ENCODE results near the gene NET1.

NET1 gene

GRCh38 chr10:5500910-5501309, 88.6 kb downstream of the NET1 start:
- no peak for TF ChIP-seq CTCF (conservative IDR thresholded peaks at IDR 0.05; ENCODE audit: low read depth, low read length)
- Histone ChIP-seq H4K20me1 (ENCODE audit: insufficient read depth) (no peaks in the 10 kb centered on the region), H3K4me2 (no peak overlapping the region), H3K79me2 (ENCODE audit: insufficient read depth, low read depth) (no peaks in the 10 kb centered on the region), H3K4me3 (IDR thresholded peaks at IDR 0.05; ENCODE audit: insufficient read depth, low read depth, low read length) (no peak overlapping the region), H3K36me3 (ENCODE audit: insufficient read depth) (no peaks in the 10 kb centered on the region), H3K27ac (no peak overlapping the region), H2AFZ (ENCODE audit: low read depth) (no peak overlapping the region), H3K27me3 (ENCODE audit: insufficient read depth, low read depth) (no peaks in the 10 kb centered on the region), H3K4me1 (ENCODE audit: low read depth, poor library complexity, severe bottlenecking) (no peaks in the 10 kb centered on the region), H3K9ac (no peak overlapping the region)

- no peaks in the 10 kb centered on the region for H3K27me3 ChIP-seq (ENCODE audit: insufficient read depth, low read depth)
- H3K4me1 ChIP-seq (ENCODE audit: low read depth, poor library complexity, severe bottlenecking): no peaks in the 10 kb centered on the region
- no peak overlapping the region for H3K27ac ChIP-seq
- H4K20me1 ChIP-seq (ENCODE audit: insufficient read depth): no peaks in the 10 kb centered on the region
- H2AFZ ChIP-seq (ENCODE audit: low read depth): no peak overlapping the region
- no peak overlapping the region for H3K4me3 ChIP-seq (IDR thresholded peaks at IDR 0.05; ENCODE audit: insufficient read depth, low read depth, low read length)
- no peak for TF ChIP-seq CTCF (conservative IDR thresholded peaks at IDR 0.05; ENCODE audit: low read depth, low read length)
- no peak overlapping the region for H3K4me2 ChIP-seq
- H3K36me3 ChIP-seq (ENCODE audit: insufficient read depth): no peaks in the 10 kb centered on the region
- H3K9ac ChIP-seq: no peak overlapping the region
- no peaks in the 10 kb centered on the region for H3K79me2 ChIP-seq (ENCODE audit: insufficient read depth, low read depth)
These were observed 89.7 kb downstream of the NET1 start for GRCh38 chr10:5502061-5502521.

- Histone ChIP-seq H3K4me3 (IDR thresholded peaks at IDR 0.05; ENCODE audit: insufficient read depth, low read depth, low read length) (no peak overlapping the region), H3K9ac (no peak overlapping the region), H3K4me2 (no peak overlapping the region), H3K79me2 (ENCODE audit: insufficient read depth, low read depth) (no peaks in the 10 kb centered on the region), H3K27me3 (ENCODE audit: insufficient read depth, low read depth) (no peaks in the 10 kb centered on the region), H3K4me1 (ENCODE audit: low read depth, poor library complexity, severe bottlenecking) (no peaks in the 10 kb centered on the region), H3K36me3 (ENCODE audit: insufficient read depth) (no peaks in the 10 kb centered on the region), H4K20me1 (ENCODE audit: insufficient read depth) (no peaks in the 10 kb centered on the region), H3K27ac (no peak overlapping the region), H2AFZ (ENCODE audit: low read depth) (no peak overlapping the region)
- no peak for TF ChIP-seq CTCF (conservative IDR thresholded peaks at IDR 0.05; ENCODE audit: low read depth, low read length)
These were observed 90.5 kb downstream of the NET1 start for GRCh38 chr10:5502571-5503476.

GRCh38 chr10:5503477-5503835, 91.1 kb downstream of the NET1 start:
- H3K27ac ChIP-seq: no peak overlapping the region
- H2AFZ ChIP-seq (ENCODE audit: low read depth): no peak overlapping the region
- H3K79me2 ChIP-seq (ENCODE audit: insufficient read depth, low read depth): no peaks in the 10 kb centered on the region
- H3K36me3 ChIP-seq (ENCODE audit: insufficient read depth): no peaks in the 10 kb centered on the region
- H4K20me1 ChIP-seq (ENCODE audit: insufficient read depth): no peaks in the 10 kb centered on the region
- no peak overlapping the region for H3K9ac ChIP-seq
- H3K4me2 ChIP-seq: no peak overlapping the region
- no peak for TF ChIP-seq CTCF (conservative IDR thresholded peaks at IDR 0.05; ENCODE audit: low read depth, low read length)
- no peak overlapping the region for H3K4me3 ChIP-seq (IDR thresholded peaks at IDR 0.05; ENCODE audit: insufficient read depth, low read depth, low read length)
- H3K4me1 ChIP-seq (ENCODE audit: low read depth, poor library complexity, severe bottlenecking): no peaks in the 10 kb centered on the region
- no peaks in the 10 kb centered on the region for H3K27me3 ChIP-seq (ENCODE audit: insufficient read depth, low read depth)

Data from KMS-11 (cell line).